Measurements from ENCODE around the gene FKBP1C. TPM values are rescaled to one million over a fixed set of nuclear protein-coding genes. Genes with fewer than 3 reads are reported as not detected.

FKBP1C gene
- total and polyA plus RNA-seq, 2 of the 8 experiments (the other 6 are each of a cell fraction or from before 2014, with no cell fraction given) = 0.74 to 1.0 TPM

DNA sequence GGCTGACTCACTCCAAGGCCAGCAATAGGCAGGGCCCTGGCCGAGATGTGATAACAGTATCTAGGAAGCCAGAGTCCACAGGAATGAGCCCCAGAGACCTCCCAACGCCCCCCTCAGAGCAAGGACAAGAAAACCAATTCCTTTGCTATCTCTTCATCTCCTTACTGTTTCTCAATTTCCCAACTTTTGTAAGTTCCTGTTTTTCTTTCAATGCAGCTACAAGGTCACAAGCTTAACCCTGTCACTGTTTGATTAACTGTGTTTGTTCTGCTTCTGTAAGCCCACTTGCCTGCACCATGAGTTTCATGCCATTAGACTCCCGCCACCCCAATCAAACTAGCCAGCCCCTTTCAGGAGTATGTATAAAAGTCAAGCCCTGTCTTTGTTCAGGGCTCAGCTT, 3.5 kb downstream of the FKBP1C start:
- Histone ChIP-seq H3K4me3 (ENCODE audit: extremely low read depth in 1 of 4, insufficient read depth in 2 of 4, low read depth in 3 of 4, low read length in 4 of 4) (no peak overlapping the region), H4K91ac (replicated peaks; ENCODE audit: insufficient read length, low read length) (no peak overlapping the region), H4K8ac (ENCODE audit: extremely low read depth, insufficient read depth, low read length) (no peak overlapping the region), H3K18ac (ENCODE audit: extremely low read depth, low read length) (no peak overlapping the region), H3K79me1 (ENCODE audit: low read depth, low read length) (no peaks in the 10 kb centered on the region), H3K9me3 (ENCODE audit: insufficient read depth in 2 of 2, low read depth in 1 of 2, low read length in 1 of 2) (peaks cover 14 to 15% of the 10 kb centered on the region in 2 experiments), H3K4me2 (ENCODE audit: insufficient read depth in 1 of 2, low read depth in 2 of 2, low read length in 2 of 2) (no peak overlapping the region), H3K27ac (ENCODE audit: low read depth, low read length) (no peak overlapping the region), H2BK120ac (replicated peaks; ENCODE audit: low read depth, low read length) (no peak overlapping the region), H2AFZ (ENCODE audit: low read length) (no peak overlapping the region), H4K5ac (ENCODE audit: insufficient read length, low read depth, low read length) (no peak overlapping the region), H3K56ac (replicated peaks; ENCODE audit: insufficient read length, low read depth, low read length) (no peak overlapping the region), H3K4me1 (replicated peaks in 1 of 4; ENCODE audit: control insufficient read depth in 3 of 4, insufficient read depth in 4 of 4, low read length in 3 of 4) (no peaks in the 10 kb centered on the region), H3K36me3 (ENCODE audit: control insufficient read depth in 2 of 4, insufficient read depth in 4 of 4, low read length in 3 of 4) (no peaks in the 10 kb centered on the region), H3K79me2 (ENCODE audit: control insufficient read depth in 1 of 2, insufficient read depth in 2 of 2, low read length in 2 of 2) (no peaks in the 10 kb centered on the region), H3K23me2 (ENCODE audit: low read depth, low read length) (no peaks in the 10 kb centered on the region), H2BK15ac (ENCODE audit: low read length) (no peak overlapping the region), H2AK5ac (ENCODE audit: low read depth, low read length) (no peak overlapping the region), H3K4ac (replicated peaks; ENCODE audit: insufficient read length, low read depth, low read length) (no peak overlapping the region), H2BK12ac (ENCODE audit: low read depth, low read length) (no peak overlapping the region), H3K14ac (ENCODE audit: insufficient read length) (no peak overlapping the region), H3K27me3 (replicated peaks in 1 of 4; ENCODE audit: control insufficient read depth in 3 of 4, extremely low read depth in 1 of 4, insufficient read depth in 3 of 4, low read length in 3 of 4) (no peaks in the 10 kb centered on the region), H2BK5ac (ENCODE audit: low read depth, low read length) (no peak overlapping the region), H4K20me1 (replicated peaks in 1 of 2; ENCODE audit: control insufficient read depth in 1 of 2, insufficient read depth in 2 of 2, low read length in 2 of 2) (no peaks in the 10 kb centered on the region), H2BK20ac (ENCODE audit: low read length) (no peak overlapping the region), H3K9ac (replicated peaks in 1 of 4; ENCODE audit: extremely low read depth in 1 of 4, low read depth in 3 of 4, low read length in 3 of 4) (no peak overlapping the region), H3K23ac (ENCODE audit: insufficient read length) (no peak overlapping the region)
- no peak for FAIRE-seq
- 67% methylated on average over 3 of the region's 3 CpGs; no CpG with 5 or more reads in 1 of the 2 experiments for WGBS, 2 experiments (ENCODE audit: extremely low coverage in 1 of 2, insufficient coverage in 1 of 2, insufficient read length in 1 of 2, insufficient replicate concordance in 2 of 2, low coverage in 1 of 2, low lambda C conversion rate in 2 of 2, missing lambda C conversion rate in 1 of 2)
- CTCF ChIA-PET (ENCODE audit: partially characterized antibody) = no interaction called here
- DNase-seq (ENCODE audit: low read depth in 1 of 2, low spot score in 2 of 2) = no peak
- POLR2A ChIA-PET (ENCODE audit: partially characterized antibody) = no interaction called here
- TF ChIP-seq CREB1 (IDR thresholded peaks at IDR 0.05) (no peak), NRF1 (IDR thresholded peaks at IDR 0.05; ENCODE audit: low read depth, low read length) (no peak), SIRT6 (IDR thresholded peaks at IDR 0.05; ENCODE audit: low read length) (no peak), BACH1 (IDR thresholded peaks at IDR 0.05; ENCODE audit: low read length) (no peak), ZNF274 (IDR thresholded peaks at IDR 0.05; ENCODE audit: borderline replicate concordance, extremely low read depth, low read length) (no peak), EZH2 (IDR thresholded peaks at IDR 0.05; ENCODE audit: low read depth, low read length, severe bottlenecking) (no peak), POU5F1 (IDR thresholded peaks at IDR 0.05; ENCODE audit: low read depth, low read length) (no peak), BCL11A (IDR thresholded peaks at IDR 0.05; ENCODE audit: low read depth in 2 of 2, low read length in 2 of 2) (no peak), FOSL1 (IDR thresholded peaks at IDR 0.05; ENCODE audit: insufficient read depth, low read depth, low read length) (no peak)
- TF ChIP-seq, protein P1, sequence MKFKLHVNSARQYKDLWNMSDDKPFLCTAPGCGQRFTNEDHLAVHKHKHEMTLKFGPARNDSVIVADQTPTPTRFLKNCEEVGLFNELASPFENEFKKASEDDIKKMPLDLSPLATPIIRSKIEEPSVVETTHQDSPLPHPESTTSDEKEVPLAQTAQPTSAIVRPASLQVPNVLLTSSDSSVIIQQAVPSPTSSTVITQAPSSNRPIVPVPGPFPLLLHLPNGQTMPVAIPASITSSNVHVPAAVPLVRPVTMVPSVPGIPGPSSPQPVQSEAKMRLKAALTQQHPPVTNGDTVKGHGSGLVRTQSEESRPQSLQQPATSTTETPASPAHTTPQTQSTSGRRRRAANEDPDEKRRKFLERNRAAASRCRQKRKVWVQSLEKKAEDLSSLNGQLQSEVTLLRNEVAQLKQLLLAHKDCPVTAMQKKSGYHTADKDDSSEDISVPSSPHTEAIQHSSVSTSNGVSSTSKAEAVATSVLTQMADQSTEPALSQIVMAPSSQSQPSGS (IDR thresholded peaks at IDR 0.05; ENCODE audit: low read length) = no peak

Data from H1 (cell line).